Vagina (tissue), 2 donors: ENCODE results near the gene LIMK2. TPM values are rescaled to one million over a fixed set of nuclear protein-coding genes. Genes with fewer than 3 reads are reported as not detected.
"Not testable (repeated sequence)": the region's sequence is repeated elsewhere in the genome, so short reads cannot be mapped to it uniquely, and the experiment has no call there.

Experiments
- DNase-seq, 2 donors: peaks; one replicate each; pipeline ENCODE4 v3.0.0-alpha.2; 2017; ENCODE audit errors: extremely low spot score in 2 of 2
- H3K27ac ChIP-seq: fragments of 200-600 bp; sonication (generic); one replicate; pipeline ENCODE4 v1.5.1; 2019
- H3K27me3 ChIP-seq: fragments of 200-600 bp; sonication (generic); one replicate; pipeline ENCODE4 v1.5.1; 2019
- H3K36me3 ChIP-seq, 2 donors: fragments of 200-600 bp; sonication (generic); one replicate each; pipeline ENCODE4 v1.5.1; 2017 to 2019
- H3K4me1 ChIP-seq: fragments of 200-600 bp; sonication (generic); one replicate; pipeline ENCODE4 v1.5.1; 2019
- H3K4me3 ChIP-seq, 2 donors: fragments of 200-600 bp; sonication (generic); 1 replicate in 1 of 2; 2 replicates in 1 of 2; pipeline ENCODE4 v1.5.1; 2016 to 2019
- H3K9me3 ChIP-seq: fragments of 200-600 bp; sonication (generic); one replicate; pipeline ENCODE4 v1.5.1; 2019
- POLR2A ChIP-seq, 2 donors: fragments of 450-650 bp; IDR thresholded peaks; one replicate each; pipeline ENCODE4 v1.6.1; 2017; ENCODE audit warnings: antibody characterized with exemption in 2 of 2, mild to moderate bottlenecking in 2 of 2, moderate library complexity in 2 of 2
- POLR2AphosphoS5 ChIP-seq, 2 donors: sonication (generic); formaldehyde crosslinking; IDR thresholded peaks; one replicate each; pipeline ENCODE4 v1.9.0; 2017; ENCODE audit warnings: antibody characterized with exemption in 2 of 2, mild to moderate bottlenecking in 2 of 2, low read depth in 1 of 2; ENCODE audit not compliant: insufficient read depth in 1 of 2
- intact Hi-C: fragments of 100-400 bp; cut with DNase I; formaldehyde crosslinking; loops from one replicate; pipeline ENCODE4 v1.15.1; 2023
- total RNA-seq: library from RNA; depleted of rRNA; stranded (reverse); fragments of >200 nt; gene quantifications from one replicate; pipeline ENCODE4 v1.2.3, GENCODE V29; 2016
- TF ChIP-seq, protein P1 (sequence below), 3 experiments: fragments of 450-650 bp in 2 of 3; fragments of 200-600 bp in 1 of 3; sonication (generic) in 1 of 3; IDR thresholded peaks; one replicate each; pipeline ENCODE4 v1.5.1; 2017 to 2019; ENCODE audit warnings: antibody characterized with exemption in 3 of 3, mild to moderate bottlenecking in 2 of 3, moderate library complexity in 2 of 3

LIMK2 gene
- total RNA-seq, 1 donor from 2014 or later = 120 TPM

GRCh38 chr22:31241200-31241599 lies 29.1 kb downstream of the LIMK2 start:
- no peak overlapping the region for H3K27ac ChIP-seq
- no peaks in the 10 kb centered on the region for H3K36me3 ChIP-seq
- H3K27me3 ChIP-seq = no peaks in the 10 kb centered on the region
- H3K4me3 ChIP-seq = no peak overlapping the region
- DNase-seq = no peak
- intact Hi-C loops = no loop called here
- H3K9me3 ChIP-seq = no peaks in the 10 kb centered on the region
- H3K4me1 ChIP-seq = no peaks in the 10 kb centered on the region
- TF ChIP-seq POLR2AphosphoS5 (IDR thresholded peaks at IDR 0.05; ENCODE audit: insufficient read depth in 1 of 2, low read depth in 1 of 2) = no peak
- no peak for TF ChIP-seq POLR2A (IDR thresholded peaks at IDR 0.05)

- Histone ChIP-seq H3K27ac (no peak overlapping the region), H3K27me3 (no peaks in the 10 kb centered on the region), H3K36me3 (no peaks in the 10 kb centered on the region), H3K4me1 (no peaks in the 10 kb centered on the region), H3K9me3 (no peaks in the 10 kb centered on the region), H3K4me3 (no peak overlapping the region)
- TF ChIP-seq, protein P1, sequence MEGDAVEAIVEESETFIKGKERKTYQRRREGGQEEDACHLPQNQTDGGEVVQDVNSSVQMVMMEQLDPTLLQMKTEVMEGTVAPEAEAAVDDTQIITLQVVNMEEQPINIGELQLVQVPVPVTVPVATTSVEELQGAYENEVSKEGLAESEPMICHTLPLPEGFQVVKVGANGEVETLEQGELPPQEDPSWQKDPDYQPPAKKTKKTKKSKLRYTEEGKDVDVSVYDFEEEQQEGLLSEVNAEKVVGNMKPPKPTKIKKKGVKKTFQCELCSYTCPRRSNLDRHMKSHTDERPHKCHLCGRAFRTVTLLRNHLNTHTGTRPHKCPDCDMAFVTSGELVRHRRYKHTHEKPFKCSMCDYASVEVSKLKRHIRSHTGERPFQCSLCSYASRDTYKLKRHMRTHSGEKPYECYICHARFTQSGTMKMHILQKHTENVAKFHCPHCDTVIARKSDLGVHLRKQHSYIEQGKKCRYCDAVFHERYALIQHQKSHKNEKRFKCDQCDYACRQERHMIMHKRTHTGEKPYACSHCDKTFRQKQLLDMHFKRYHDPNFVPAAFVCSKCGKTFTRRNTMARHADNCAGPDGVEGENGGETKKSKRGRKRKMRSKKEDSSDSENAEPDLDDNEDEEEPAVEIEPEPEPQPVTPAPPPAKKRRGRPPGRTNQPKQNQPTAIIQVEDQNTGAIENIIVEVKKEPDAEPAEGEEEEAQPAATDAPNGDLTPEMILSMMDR (IDR thresholded peaks at IDR 0.05) = no peak
- TF ChIP-seq POLR2A (IDR thresholded peaks at IDR 0.05) (no peak), POLR2AphosphoS5 (IDR thresholded peaks at IDR 0.05; ENCODE audit: insufficient read depth in 1 of 2, low read depth in 1 of 2) (no peak)
- intact Hi-C loops = no loop called here
- DNase-seq = no peak
Measured at GRCh38 chr22:31241936-31242335, 29.8 kb downstream of the LIMK2 start.

GRCh38 chr22:31243339-31244045 lies 31.4 kb downstream of the LIMK2 start:
- peaks cover 14% of the 10 kb centered on the region for H3K4me1 ChIP-seq
- H3K27me3 ChIP-seq = no peaks in the 10 kb centered on the region
- H3K27ac ChIP-seq = no peak overlapping the region
- TF ChIP-seq, protein P1 (IDR thresholded peaks at IDR 0.05) = no peak
- TF ChIP-seq POLR2AphosphoS5 (IDR thresholded peaks at IDR 0.05; ENCODE audit: insufficient read depth in 1 of 2, low read depth in 1 of 2) (peak in 1 of 2 donors; percentile 66), POLR2A (IDR thresholded peaks at IDR 0.05) (no peak)
- no peaks in the 10 kb centered on the region for H3K9me3 ChIP-seq
- DNase-seq = no peak
- no peak overlapping the region for H3K4me3 ChIP-seq
- no peaks in the 10 kb centered on the region for H3K36me3 ChIP-seq
- intact Hi-C loops = no loop called here

DNA sequence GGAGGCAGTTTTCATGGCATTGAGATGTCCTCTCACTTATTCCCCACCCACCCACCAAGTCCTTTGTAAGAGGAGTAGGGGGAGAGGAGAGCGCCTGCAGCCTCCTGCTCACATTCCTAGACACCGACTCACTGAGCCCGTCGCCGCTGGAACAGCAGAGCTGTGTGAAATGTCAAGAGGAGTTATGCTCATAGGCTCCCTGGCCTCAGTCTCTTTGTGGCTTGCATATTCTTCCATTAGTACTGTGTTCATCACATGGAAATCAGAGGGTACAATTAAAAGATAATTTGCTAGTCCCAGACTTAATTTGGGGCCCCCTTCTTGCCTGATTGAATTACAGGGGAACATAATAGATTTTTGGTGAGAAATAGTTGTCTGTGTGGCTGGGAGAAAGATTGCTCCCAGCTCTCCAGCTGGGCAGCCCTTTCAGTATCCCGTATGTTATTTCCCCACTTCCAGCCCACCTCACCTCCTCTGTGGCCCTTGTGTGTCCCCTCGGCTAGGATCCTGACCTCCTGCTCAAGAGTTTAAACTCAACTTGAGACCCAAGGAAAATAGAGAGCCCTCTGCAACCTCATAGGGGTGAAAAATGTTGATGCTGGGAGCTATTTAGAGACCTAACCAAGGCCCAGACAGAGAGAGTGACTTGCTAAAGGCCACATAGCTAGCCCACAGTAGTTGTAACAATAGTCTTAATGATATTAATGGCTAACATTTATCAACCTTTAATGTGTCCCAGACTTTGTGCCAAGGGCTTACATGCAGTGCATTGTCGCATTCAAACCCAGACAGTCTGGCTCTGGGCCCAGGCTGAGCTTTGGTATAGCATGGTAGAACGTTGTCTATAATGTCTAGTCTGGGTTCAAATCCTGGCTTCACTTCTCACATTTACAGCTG lies 32.2 kb downstream of the LIMK2 start:
- DNase-seq = no peak

GRCh38 chr22:31244943-31245451 lies 32.9 kb downstream of the LIMK2 start:
- H3K27ac ChIP-seq = no peak overlapping the region
- H3K4me1 ChIP-seq = peaks cover 28% of the 10 kb centered on the region
- H3K27me3 ChIP-seq = no peaks in the 10 kb centered on the region
- DNase-seq = no peak
- H3K4me3 ChIP-seq = no peak overlapping the region
- no peak for TF ChIP-seq POLR2A (IDR thresholded peaks at IDR 0.05)
- TF ChIP-seq, protein P1 (IDR thresholded peaks at IDR 0.05) = no peak
- H3K9me3 ChIP-seq = no peaks in the 10 kb centered on the region
- intact Hi-C loops = no loop called here
- H3K36me3 ChIP-seq = no peaks in the 10 kb centered on the region

More for the DNA sequence above, 32.2 kb downstream of the LIMK2 start:
- Histone ChIP-seq H3K4me1 (peaks cover 22% of the 10 kb centered on the region), H3K27ac (no peak overlapping the region), H3K4me3 (no peak overlapping the region), H3K9me3 (no peaks in the 10 kb centered on the region), H3K36me3 (no peaks in the 10 kb centered on the region), H3K27me3 (no peaks in the 10 kb centered on the region)
- intact Hi-C loops = no loop called here
- TF ChIP-seq, protein P1 (IDR thresholded peaks at IDR 0.05) = no peak
- TF ChIP-seq POLR2AphosphoS5 (IDR thresholded peaks at IDR 0.05; ENCODE audit: insufficient read depth in 1 of 2, low read depth in 1 of 2) (no peak), POLR2A (IDR thresholded peaks at IDR 0.05) (no peak)

DNA sequence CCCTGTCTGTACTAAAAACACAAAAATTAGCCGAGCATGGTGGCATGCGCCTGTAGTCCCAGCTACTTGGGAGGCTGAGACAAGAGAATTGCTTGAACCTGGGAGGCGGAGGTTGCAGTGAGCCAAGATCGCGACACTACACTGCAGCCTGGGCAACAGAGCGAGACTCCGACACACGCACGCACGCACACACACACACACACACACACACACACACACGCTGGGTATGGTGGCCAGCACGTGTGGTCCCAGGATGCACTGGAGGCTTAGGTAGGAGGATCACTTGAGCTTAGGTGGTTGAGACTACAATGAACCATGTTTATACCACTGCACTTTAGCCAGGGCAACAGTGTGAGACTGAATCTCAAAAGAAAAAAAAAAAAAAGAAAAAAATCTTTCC lies 33.9 kb downstream of the LIMK2 start:
- H3K9me3 ChIP-seq, intact Hi-C loops, H3K36me3 ChIP-seq, DNase-seq, H3K4me3 ChIP-seq, H3K27ac ChIP-seq, H3K27me3 ChIP-seq: not testable (repeated sequence)
- peaks cover 36% of the 10 kb centered on the region for H3K4me1 ChIP-seq
